ENCODE data around the gene PRDM1. TPM values are rescaled to one million over a fixed set of nuclear protein-coding genes. Genes with fewer than 3 reads are reported as not detected.
A peak's percentile ranks its signal among the peaks of the same experiment; 100 is the strongest.

PRDM1 gene
- total and polyA plus RNA-seq, 5 donors from 2014 or later, result 48.6 to 327 (median 70.0) TPM

DNA sequence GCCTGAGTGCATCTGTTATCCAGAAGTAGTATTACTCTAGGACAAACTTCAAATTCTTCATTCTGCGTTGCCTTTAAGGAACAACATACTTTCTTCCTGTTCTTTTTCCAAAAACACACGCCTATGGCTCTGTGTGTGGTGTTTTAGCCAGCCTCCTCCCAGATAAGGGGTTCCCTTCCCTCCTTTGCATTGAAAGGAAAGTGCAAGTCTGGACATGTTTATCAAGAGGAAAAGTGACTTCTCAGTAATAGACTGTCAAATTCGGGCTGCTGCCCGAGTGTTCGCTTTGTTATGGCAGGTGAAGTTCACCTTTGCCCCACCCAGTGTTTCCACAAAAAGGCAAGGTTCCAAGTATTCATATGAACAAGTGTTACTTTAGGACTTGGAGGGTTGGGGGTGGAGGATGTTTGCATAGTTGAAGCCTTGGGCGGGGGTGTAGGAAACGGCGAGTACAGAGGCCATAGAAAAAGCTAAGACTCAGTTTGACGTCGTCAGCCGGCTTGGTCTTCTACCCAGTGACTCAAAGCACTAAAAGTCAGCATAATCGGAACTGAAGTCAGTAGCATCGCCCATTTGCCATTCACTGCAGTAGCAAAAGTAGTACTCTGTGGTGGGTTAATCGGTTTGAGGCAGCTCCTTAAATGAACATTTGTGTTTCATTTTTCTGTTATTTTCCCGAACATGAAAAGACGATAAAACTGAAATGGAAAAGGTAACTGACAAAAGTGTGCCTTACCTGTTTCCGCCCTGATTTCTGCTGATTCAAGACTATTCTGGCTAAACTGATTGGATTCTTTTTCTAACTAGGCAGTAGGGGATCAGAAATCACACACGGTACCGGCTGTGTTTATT, 12.5 kb downstream of the PRDM1 start:
- DNase-seq (peak; percentile 67 to 97 (median 87)), ATAC-seq (ENCODE audit: low read depth in 2 of 2) (peak; percentile 77 to 79)
- peaks cover 32% of the 10 kb centered on the region for H3K36me3 Mint-ChIP-seq
- no peaks in the 10 kb centered on the region for H3K27me3 ChIP-seq (ENCODE audit: control insufficient read depth, insufficient read depth, low read length)
- peaks cover 7 to 87% (median 51%) of the 10 kb centered on the region in 4 donors for H3K4me1 Mint-ChIP-seq
- H3K9me3 Mint-ChIP-seq, result no peaks in the 10 kb centered on the region
- H3K4me1 ChIP-seq (ENCODE audit: control insufficient read depth, insufficient read depth, low read length, poor library complexity, severe bottlenecking), result peaks cover 75% of the 10 kb centered on the region
- H3K36me3 ChIP-seq (ENCODE audit: control insufficient read depth, insufficient read depth, low read length), result peaks cover 2% of the 10 kb centered on the region
- H3K27ac ChIP-seq (ENCODE audit: insufficient read depth, low read length, poor library complexity, severe bottlenecking), result peak overlapping the region; percentile 90
- H3K4me3 Mint-ChIP-seq, result peak overlapping the region; percentile 91 to 99 (median 96)
- H3K27me3 Mint-ChIP-seq, result no peaks in the 10 kb centered on the region
- H3K4me3 ChIP-seq (ENCODE audit: low read depth, low read length), result peak overlapping the region; percentile 100
- peak overlapping the region; percentile 95 to 100 (median 97) for H3K27ac Mint-ChIP-seq
- no peaks in the 10 kb centered on the region for H3K9me3 ChIP-seq (ENCODE audit: control insufficient read depth in 2 of 2, low read length in 2 of 2)

DNA sequence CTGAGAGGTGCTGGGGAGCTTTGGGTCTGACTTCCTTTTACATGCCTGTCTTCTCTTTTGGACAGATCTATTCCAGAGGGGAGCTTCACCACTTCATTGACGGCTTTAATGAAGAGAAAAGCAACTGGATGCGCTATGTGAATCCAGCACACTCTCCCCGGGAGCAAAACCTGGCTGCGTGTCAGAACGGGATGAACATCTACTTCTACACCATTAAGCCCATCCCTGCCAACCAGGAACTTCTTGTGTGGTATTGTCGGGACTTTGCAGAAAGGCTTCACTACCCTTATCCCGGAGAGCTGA, 13.1 kb downstream of the PRDM1 start:
- Mint-ChIP-seq H3K9me3 (no peaks in the 10 kb centered on the region), H3K4me1 (peaks cover 4 to 87% (median 50%) of the 10 kb centered on the region in 4 donors), H3K36me3 (peaks cover 36% of the 10 kb centered on the region), H3K27ac (peak overlapping the region; percentile 95 to 100 (median 97)), H3K4me3 (peak overlapping the region; percentile 91 to 99 (median 96)), H3K27me3 (no peaks in the 10 kb centered on the region)
- Histone ChIP-seq H3K4me1 (ENCODE audit: control insufficient read depth, insufficient read depth, low read length, poor library complexity, severe bottlenecking) (peaks cover 75% of the 10 kb centered on the region), H3K9me3 (ENCODE audit: control insufficient read depth in 2 of 2, low read length in 2 of 2) (no peaks in the 10 kb centered on the region), H3K4me3 (ENCODE audit: low read depth, low read length) (peak overlapping the region; percentile 100), H3K27ac (ENCODE audit: insufficient read depth, low read length, poor library complexity, severe bottlenecking) (peak overlapping the region; percentile 90), H3K27me3 (ENCODE audit: control insufficient read depth, insufficient read depth, low read length) (no peaks in the 10 kb centered on the region), H3K36me3 (ENCODE audit: control insufficient read depth, insufficient read depth, low read length) (peaks cover 5% of the 10 kb centered on the region)
- DNase-seq (no peak), ATAC-seq (ENCODE audit: low read depth in 2 of 2) (no peak)

GRCh38 chr6:106100755-106101154, 14.6 kb downstream of the PRDM1 start:
- DNase-seq, result no peak
- H3K27me3 Mint-ChIP-seq, result no peaks in the 10 kb centered on the region
- H3K36me3 Mint-ChIP-seq, result peaks cover 45% of the 10 kb centered on the region
- Histone ChIP-seq H3K27me3 (ENCODE audit: control insufficient read depth, insufficient read depth, low read length) (no peaks in the 10 kb centered on the region), H3K4me1 (ENCODE audit: control insufficient read depth, insufficient read depth, low read length, poor library complexity, severe bottlenecking) (peaks cover 76% of the 10 kb centered on the region), H3K4me3 (ENCODE audit: low read depth, low read length) (peak overlapping the region; percentile 100), H3K27ac (ENCODE audit: insufficient read depth, low read length, poor library complexity, severe bottlenecking) (peak overlapping the region; percentile 90), H3K36me3 (ENCODE audit: control insufficient read depth, insufficient read depth, low read length) (peaks cover 19% of the 10 kb centered on the region), H3K9me3 (ENCODE audit: control insufficient read depth in 2 of 2, low read length in 2 of 2) (no peaks in the 10 kb centered on the region)
- peak overlapping the region; percentile 91 to 99 (median 96) for H3K4me3 Mint-ChIP-seq
- ATAC-seq (ENCODE audit: low read depth in 2 of 2), result no peak
- peaks cover 0 to 84% (median 43%) of the 10 kb centered on the region in 4 donors for H3K4me1 Mint-ChIP-seq
- peaks cover 0 to 2% (median 0%) of the 10 kb centered on the region in 7 donors for H3K9me3 Mint-ChIP-seq
- peak overlapping the region; percentile 95 to 100 (median 97) for H3K27ac Mint-ChIP-seq

DNA sequence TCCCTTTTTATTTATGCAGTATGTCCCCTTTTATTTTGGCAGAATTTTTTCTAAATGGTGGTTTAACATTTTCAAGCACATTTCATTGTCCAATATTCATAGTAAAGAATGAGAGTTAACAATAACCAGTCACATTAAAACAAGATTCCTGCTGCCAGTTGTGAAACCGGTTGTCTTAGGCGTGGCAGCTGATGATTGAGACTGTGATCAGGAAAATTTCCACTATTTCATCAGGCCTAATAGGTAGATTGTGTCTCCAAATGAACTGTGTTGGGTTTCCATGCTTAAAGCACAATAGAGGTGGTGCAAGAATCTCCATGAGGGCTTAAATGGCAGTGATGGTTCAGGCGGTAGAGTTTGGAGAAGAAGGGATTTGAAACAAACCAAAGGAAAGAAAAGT, 15.3 kb downstream of the PRDM1 start:
- no peaks in the 10 kb centered on the region for H3K27me3 ChIP-seq (ENCODE audit: control insufficient read depth, insufficient read depth, low read length)
- no peaks in the 10 kb centered on the region for H3K27me3 Mint-ChIP-seq
- peak overlapping the region; percentile 91 to 99 (median 96) for H3K4me3 Mint-ChIP-seq
- no peaks in the 10 kb centered on the region for H3K9me3 ChIP-seq (ENCODE audit: control insufficient read depth in 2 of 2, low read length in 2 of 2)
- peak overlapping the region; percentile 95 to 100 (median 97) for H3K27ac Mint-ChIP-seq
- DNase-seq (no peak), ATAC-seq (ENCODE audit: low read depth in 2 of 2) (no peak)
- peak overlapping the region; percentile 90 for H3K27ac ChIP-seq (ENCODE audit: insufficient read depth, low read length, poor library complexity, severe bottlenecking)
- H3K4me3 ChIP-seq (ENCODE audit: low read depth, low read length), result peak overlapping the region; percentile 100
- peaks cover 76% of the 10 kb centered on the region for H3K4me1 ChIP-seq (ENCODE audit: control insufficient read depth, insufficient read depth, low read length, poor library complexity, severe bottlenecking)
- H3K4me1 Mint-ChIP-seq, result peaks cover 0 to 85% (median 46%) of the 10 kb centered on the region in 4 donors
- peaks cover 27% of the 10 kb centered on the region for H3K36me3 ChIP-seq (ENCODE audit: control insufficient read depth, insufficient read depth, low read length)
- H3K9me3 Mint-ChIP-seq, result peaks cover 0 to 2% (median 0%) of the 10 kb centered on the region in 7 donors
- peaks cover 50% of the 10 kb centered on the region for H3K36me3 Mint-ChIP-seq

DNA sequence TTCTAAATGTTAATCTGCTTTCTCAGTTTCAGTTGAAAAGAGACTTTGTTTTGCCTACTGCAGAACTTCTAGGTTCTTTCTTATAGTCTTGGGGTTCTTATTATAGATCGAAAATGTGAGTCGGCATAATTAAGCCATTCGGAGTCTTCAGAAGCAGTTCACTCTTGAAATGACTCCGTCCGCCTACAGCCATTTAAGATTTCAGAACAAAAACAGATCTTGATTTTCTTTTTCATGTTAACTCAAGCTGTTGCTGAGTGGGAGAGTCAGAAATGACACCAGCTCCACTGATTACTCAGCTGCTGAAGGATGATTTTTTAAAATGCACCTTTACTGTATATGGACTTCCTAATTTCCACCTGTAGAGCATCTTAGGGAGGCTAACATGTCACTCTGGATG, 15.9 kb downstream of the PRDM1 start:
- DNase-seq, result peak in 2 of 3 donors; percentile 48 to 83
- H3K36me3 ChIP-seq (ENCODE audit: control insufficient read depth, insufficient read depth, low read length), result peaks cover 32% of the 10 kb centered on the region
- peaks cover 55% of the 10 kb centered on the region for H3K36me3 Mint-ChIP-seq
- H3K4me1 Mint-ChIP-seq, result peaks cover 0 to 85% (median 50%) of the 10 kb centered on the region in 4 donors
- H3K27ac ChIP-seq (ENCODE audit: insufficient read depth, low read length, poor library complexity, severe bottlenecking), result peak overlapping the region; percentile 90
- H3K27me3 ChIP-seq (ENCODE audit: control insufficient read depth, insufficient read depth, low read length), result no peaks in the 10 kb centered on the region
- H3K27ac Mint-ChIP-seq, result peak overlapping the region; percentile 40 to 97 (median 95)
- H3K9me3 Mint-ChIP-seq, result peaks cover 0 to 2% (median 0%) of the 10 kb centered on the region in 7 donors
- peak overlapping the region; percentile 100 for H3K4me3 ChIP-seq (ENCODE audit: low read depth, low read length)
- ATAC-seq (ENCODE audit: low read depth in 2 of 2), result no peak
- H3K4me1 ChIP-seq (ENCODE audit: control insufficient read depth, insufficient read depth, low read length, poor library complexity, severe bottlenecking), result peaks cover 76% of the 10 kb centered on the region
- peak overlapping the region; percentile 91 to 99 (median 96) for H3K4me3 Mint-ChIP-seq
- H3K27me3 Mint-ChIP-seq, result no peaks in the 10 kb centered on the region
- no peaks in the 10 kb centered on the region for H3K9me3 ChIP-seq (ENCODE audit: control insufficient read depth in 2 of 2, low read length in 2 of 2)

GRCh38 chr6:106102967-106103727, 17.0 kb downstream of the PRDM1 start:
- Mint-ChIP-seq H3K27me3 (no peaks in the 10 kb centered on the region), H3K9me3 (peaks cover 0 to 2% (median 0%) of the 10 kb centered on the region in 7 donors), H3K27ac (peak overlapping the region; percentile 40 to 95 (median 94)), H3K4me3 (peak overlapping the region; percentile 91 to 99 (median 96)), H3K36me3 (peaks cover 64% of the 10 kb centered on the region), H3K4me1 (peaks cover 0 to 87% (median 49%) of the 10 kb centered on the region in 4 donors)
- ATAC-seq (ENCODE audit: low read depth in 2 of 2), result no peak
- peak overlapping the region; percentile 90 for H3K27ac ChIP-seq (ENCODE audit: insufficient read depth, low read length, poor library complexity, severe bottlenecking)
- peaks cover 42% of the 10 kb centered on the region for H3K36me3 ChIP-seq (ENCODE audit: control insufficient read depth, insufficient read depth, low read length)
- H3K9me3 ChIP-seq (ENCODE audit: control insufficient read depth in 2 of 2, low read length in 2 of 2), result no peaks in the 10 kb centered on the region
- H3K4me1 ChIP-seq (ENCODE audit: control insufficient read depth, insufficient read depth, low read length, poor library complexity, severe bottlenecking), result peaks cover 77% of the 10 kb centered on the region
- no peaks in the 10 kb centered on the region for H3K27me3 ChIP-seq (ENCODE audit: control insufficient read depth, insufficient read depth, low read length)
- DNase-seq, result no peak
- peak overlapping the region; percentile 100 for H3K4me3 ChIP-seq (ENCODE audit: low read depth, low read length)

GRCh38 chr6:106103728-106104109, 17.6 kb downstream of the PRDM1 start:
- ATAC-seq (ENCODE audit: low read depth in 2 of 2) (peak; percentile 32 to 35), DNase-seq (peak; percentile 39 to 72 (median 45))
- Histone ChIP-seq H3K9me3 (ENCODE audit: control insufficient read depth in 2 of 2, low read length in 2 of 2) (no peaks in the 10 kb centered on the region), H3K4me3 (ENCODE audit: low read depth, low read length) (peak overlapping the region; percentile 100), H3K4me1 (ENCODE audit: control insufficient read depth, insufficient read depth, low read length, poor library complexity, severe bottlenecking) (peaks cover 83% of the 10 kb centered on the region), H3K36me3 (ENCODE audit: control insufficient read depth, insufficient read depth, low read length) (peaks cover 48% of the 10 kb centered on the region), H3K27me3 (ENCODE audit: control insufficient read depth, insufficient read depth, low read length) (no peaks in the 10 kb centered on the region), H3K27ac (ENCODE audit: insufficient read depth, low read length, poor library complexity, severe bottlenecking) (peak overlapping the region; percentile 90)
- H3K27ac Mint-ChIP-seq, result peak overlapping the region; percentile 40 to 95 (median 94)
- peaks cover 0 to 90% (median 52%) of the 10 kb centered on the region in 4 donors for H3K4me1 Mint-ChIP-seq
- peaks cover 0 to 2% (median 0%) of the 10 kb centered on the region in 7 donors for H3K9me3 Mint-ChIP-seq
- peak overlapping the region; percentile 91 to 99 (median 96) for H3K4me3 Mint-ChIP-seq
- H3K36me3 Mint-ChIP-seq, result peaks cover 70% of the 10 kb centered on the region
- H3K27me3 Mint-ChIP-seq, result no peaks in the 10 kb centered on the region

All from CD4-positive, CD25-positive, alpha-beta regulatory T cell (primary cell).